Neutrophil (primary cell): Measurements from ENCODE around the gene NUP210.

Source experiments
- H3K27ac ChIP-seq: fragments of 200-600 bp; sonication (generic); 2 replicates; pipeline ENCODE4 v1.5.1; 2016; ENCODE audit warnings: mild to moderate bottlenecking, moderate library complexity
- H3K27me3 ChIP-seq: fragments of 200-600 bp; sonication (generic); 2 replicates; pipeline ENCODE4 v1.6.0; 2016; ENCODE audit warnings: mild to moderate bottlenecking
- H3K36me3 ChIP-seq: fragments of 200-600 bp; sonication (generic); 2 replicates; pipeline ENCODE4 v1.5.1; 2017
- H3K4me1 ChIP-seq, 2 experiments: fragments of 200-600 bp in 1 of 2; sonication (generic) in 1 of 2; 1 replicate in 1 of 2; 2 replicates in 1 of 2; pipeline versions ENCODE4 v1.5.1 to v1.6.1; 2013 to 2016; ENCODE audit warnings: low read depth in 1 of 2, low read length in 1 of 2, mild to moderate bottlenecking in 1 of 2, moderate library complexity in 1 of 2; ENCODE audit not compliant: control insufficient read depth in 1 of 2, insufficient read depth in 1 of 2
- H3K4me3 ChIP-seq, 2 experiments: fragments of 200-600 bp in 1 of 2; sonication (generic) in 1 of 2; 1 replicate in 1 of 2; 2 replicates in 1 of 2; pipeline ENCODE4 v1.5.1; 2013 to 2016; ENCODE audit warnings: low read depth in 1 of 2, low read length in 1 of 2, mild to moderate bottlenecking in 1 of 2, moderate library complexity in 1 of 2
- H3K9me3 ChIP-seq: fragments of 200-600 bp; sonication (generic); 2 replicates; pipeline ENCODE4 v1.5.1; 2016
- TF ChIP-seq, protein P1 (sequence below): fragments of 200-600 bp; sonication (generic); IDR thresholded peaks from 2 replicates; pipeline ENCODE4 v1.5.1; 2016; ENCODE audit warnings: antibody characterized with exemption

NUP210 gene

DNA sequence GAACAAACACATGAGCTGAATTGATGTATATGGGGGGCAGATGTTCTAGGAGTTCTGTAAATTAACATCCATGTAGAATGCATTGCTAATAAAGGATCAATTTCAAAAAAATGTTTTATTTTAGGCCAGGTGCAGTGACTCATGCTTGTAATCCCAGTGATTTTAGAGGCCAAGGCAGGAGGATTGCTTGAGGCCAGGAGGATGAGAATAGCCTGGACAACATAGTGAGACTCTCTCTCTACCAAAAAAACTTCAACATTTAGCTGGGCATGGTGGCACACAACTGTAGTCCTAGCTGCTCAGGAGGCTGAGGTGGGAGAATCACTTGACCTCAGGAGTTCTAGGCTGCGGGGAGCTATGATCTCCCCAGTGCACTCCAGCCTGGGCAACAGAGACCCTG is 6.5 kb upstream of the NUP210 start:
- Histone ChIP-seq H3K27ac (no peak overlapping the region), H3K9me3 (no peaks in the 10 kb centered on the region), H3K4me3 (no peak overlapping the region), H3K4me1 (peaks cover 6 to 7% of the 10 kb centered on the region in 2 experiments), H3K36me3 (no peaks in the 10 kb centered on the region), H3K27me3 (no peaks in the 10 kb centered on the region)
- TF ChIP-seq, protein P1, sequence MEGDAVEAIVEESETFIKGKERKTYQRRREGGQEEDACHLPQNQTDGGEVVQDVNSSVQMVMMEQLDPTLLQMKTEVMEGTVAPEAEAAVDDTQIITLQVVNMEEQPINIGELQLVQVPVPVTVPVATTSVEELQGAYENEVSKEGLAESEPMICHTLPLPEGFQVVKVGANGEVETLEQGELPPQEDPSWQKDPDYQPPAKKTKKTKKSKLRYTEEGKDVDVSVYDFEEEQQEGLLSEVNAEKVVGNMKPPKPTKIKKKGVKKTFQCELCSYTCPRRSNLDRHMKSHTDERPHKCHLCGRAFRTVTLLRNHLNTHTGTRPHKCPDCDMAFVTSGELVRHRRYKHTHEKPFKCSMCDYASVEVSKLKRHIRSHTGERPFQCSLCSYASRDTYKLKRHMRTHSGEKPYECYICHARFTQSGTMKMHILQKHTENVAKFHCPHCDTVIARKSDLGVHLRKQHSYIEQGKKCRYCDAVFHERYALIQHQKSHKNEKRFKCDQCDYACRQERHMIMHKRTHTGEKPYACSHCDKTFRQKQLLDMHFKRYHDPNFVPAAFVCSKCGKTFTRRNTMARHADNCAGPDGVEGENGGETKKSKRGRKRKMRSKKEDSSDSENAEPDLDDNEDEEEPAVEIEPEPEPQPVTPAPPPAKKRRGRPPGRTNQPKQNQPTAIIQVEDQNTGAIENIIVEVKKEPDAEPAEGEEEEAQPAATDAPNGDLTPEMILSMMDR = no peak

DNA sequence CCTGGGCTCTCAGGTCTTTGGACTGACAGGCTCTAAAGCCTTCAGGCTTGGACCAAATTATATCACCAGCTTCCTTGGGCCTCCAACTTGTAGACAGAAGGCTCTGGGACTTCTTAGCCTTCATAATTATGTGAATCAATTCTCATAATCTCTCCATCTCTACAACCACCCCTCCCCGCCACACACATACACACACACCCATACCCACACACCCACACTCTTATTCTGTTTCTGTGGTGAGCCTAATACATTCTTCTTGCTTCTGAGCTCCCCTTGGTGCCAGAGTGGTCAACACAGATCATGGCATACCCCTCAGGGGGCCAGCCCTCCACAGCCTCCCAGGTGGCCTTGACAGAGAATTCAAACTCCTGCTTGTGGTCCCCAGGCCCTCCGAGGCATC is 5.6 kb upstream of the NUP210 start:
- Histone ChIP-seq H3K36me3 (no peaks in the 10 kb centered on the region), H3K27me3 (no peaks in the 10 kb centered on the region), H3K4me3 (no peak overlapping the region), H3K9me3 (no peaks in the 10 kb centered on the region), H3K27ac (no peak overlapping the region), H3K4me1 (peaks cover 12 to 15% of the 10 kb centered on the region in 2 experiments)
- TF ChIP-seq, protein P1 = no peak

DNA sequence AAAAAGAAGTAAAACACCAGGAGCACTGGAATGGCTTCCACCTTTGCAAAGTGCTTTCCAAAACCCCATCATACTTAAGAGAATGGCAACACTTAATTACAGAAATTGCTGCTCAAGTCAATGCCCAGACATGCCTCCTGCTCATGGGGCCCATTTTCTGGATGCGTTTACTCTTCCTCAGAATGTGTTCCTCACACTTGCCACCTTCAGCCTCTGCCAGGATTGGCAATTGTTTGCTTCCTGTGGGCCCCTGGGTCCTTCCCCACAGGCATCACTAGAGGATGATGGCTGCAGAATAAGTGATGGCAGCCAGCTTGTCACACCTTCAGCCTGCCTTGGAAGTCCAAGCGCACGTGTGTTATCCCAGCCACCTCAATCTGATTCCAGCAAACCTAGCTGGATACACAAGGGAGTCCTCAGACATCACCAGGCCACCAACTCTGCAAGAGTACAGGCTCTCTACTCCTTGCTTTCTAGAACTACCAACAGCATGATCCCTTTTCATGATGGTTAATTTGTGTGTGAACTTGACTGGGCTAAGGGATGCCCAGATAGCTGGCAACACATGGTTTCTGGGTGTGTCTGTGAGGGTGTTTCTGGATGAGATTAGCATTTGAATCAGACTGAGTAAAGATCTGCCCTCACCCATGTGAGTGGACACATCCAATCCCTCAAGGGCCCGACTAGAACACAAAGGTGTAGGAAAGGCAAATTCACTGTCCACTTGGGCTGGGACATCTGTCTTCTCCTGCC is 4.9 kb upstream of the NUP210 start:
- Histone ChIP-seq H3K27me3 (no peaks in the 10 kb centered on the region), H3K9me3 (no peaks in the 10 kb centered on the region), H3K4me1 (peaks cover 16 to 20% of the 10 kb centered on the region in 2 experiments), H3K27ac (no peak overlapping the region), H3K4me3 (no peak overlapping the region), H3K36me3 (no peaks in the 10 kb centered on the region)
- TF ChIP-seq, protein P1 = no peak

DNA sequence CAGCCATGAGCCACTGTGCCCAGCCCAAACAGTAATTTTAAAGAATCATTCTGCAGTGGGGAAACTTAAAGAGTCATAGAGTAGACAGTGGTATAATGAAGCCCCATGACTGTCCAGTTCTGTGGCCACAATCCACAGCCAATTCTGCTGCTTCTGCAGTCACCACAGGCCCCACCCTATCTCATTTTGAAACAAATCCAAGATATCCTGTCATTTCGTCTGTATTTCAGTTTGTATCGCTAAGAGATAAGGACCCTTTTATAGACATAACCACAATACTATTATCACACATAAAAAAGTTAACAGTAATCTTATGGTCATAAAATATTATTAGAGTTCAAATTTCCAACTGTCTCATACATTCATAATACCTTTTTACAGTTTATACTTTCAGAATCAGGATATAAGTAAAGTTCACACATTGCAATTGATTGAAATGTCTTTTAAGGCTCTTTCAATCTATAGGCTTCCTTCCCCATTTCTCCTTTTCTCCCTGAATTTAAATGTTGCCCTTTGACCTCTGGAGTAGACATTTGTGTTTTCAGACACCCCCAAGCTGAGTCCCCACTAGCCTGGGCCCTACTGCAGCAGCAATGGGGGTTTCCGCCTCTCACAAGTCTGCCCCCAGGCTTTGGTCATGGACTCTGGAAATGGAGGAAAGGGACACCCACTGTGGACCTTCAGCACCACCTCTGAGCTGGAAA is 4.2 kb upstream of the NUP210 start:
- Histone ChIP-seq H3K4me1 (peaks cover 20 to 22% of the 10 kb centered on the region in 2 experiments), H3K27me3 (no peaks in the 10 kb centered on the region)
- TF ChIP-seq, protein P1 = no peak

DNA sequence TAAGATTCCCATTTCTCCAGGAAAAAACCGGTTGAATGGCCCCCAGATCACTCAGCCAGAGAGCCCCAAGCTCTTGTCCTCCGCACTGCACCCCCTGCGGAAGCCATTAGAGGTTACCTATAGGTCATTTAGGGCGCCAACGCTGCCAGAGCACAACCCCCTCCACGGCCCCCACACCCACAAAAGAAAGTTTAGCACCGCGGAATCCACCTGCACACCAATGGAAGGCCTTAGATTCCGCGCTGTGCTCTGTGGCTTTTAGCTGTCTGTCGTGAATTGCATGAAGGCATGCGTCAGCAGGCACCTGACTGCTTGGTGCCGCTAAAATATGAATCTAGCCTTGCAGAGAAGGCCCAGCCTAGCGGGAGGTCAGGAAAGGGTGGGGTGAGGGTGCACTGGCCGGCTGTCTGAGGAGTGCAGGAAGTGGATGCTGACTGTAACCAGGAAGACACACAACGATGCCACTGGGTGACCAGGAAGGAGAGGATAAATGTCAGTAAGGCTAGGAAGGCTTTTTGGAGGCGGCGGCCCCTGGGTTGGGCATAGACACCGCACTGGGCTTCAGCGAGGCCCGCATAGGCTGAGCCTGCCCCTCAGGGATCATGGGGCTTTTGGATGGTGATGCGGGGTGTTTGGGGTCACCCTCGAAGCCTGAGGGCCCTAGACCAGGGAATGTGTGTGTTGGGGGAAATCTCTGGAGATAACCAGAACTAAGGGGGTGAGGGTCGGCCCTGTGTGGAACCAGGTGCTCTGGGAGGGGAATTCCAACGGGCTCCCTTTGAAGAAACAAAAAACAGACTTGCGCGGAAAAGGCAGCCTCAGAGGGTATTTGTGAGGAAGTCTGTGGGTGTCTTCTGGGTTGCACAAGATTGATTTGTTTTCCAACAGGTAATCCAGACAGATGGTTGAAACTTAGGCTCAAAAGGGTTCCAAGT is 976 bp upstream of the NUP210 start:
- peaks cover 52 to 53% of the 10 kb centered on the region in 2 experiments for H3K4me1 ChIP-seq
- TF ChIP-seq, protein P1 = no peak
- H3K27ac ChIP-seq = peak overlapping the region; percentile 29

More for the DNA sequence above, 4.2 kb upstream of the NUP210 start:
- Histone ChIP-seq H3K27ac (no peak overlapping the region), H3K4me3 (no peak overlapping the region), H3K9me3 (no peaks in the 10 kb centered on the region), H3K36me3 (no peaks in the 10 kb centered on the region)

More for the DNA sequence above, 976 bp upstream of the NUP210 start:
- Histone ChIP-seq H3K36me3 (no peaks in the 10 kb centered on the region), H3K9me3 (no peaks in the 10 kb centered on the region), H3K4me3 (peak overlapping the region; percentile 60 to 72), H3K27me3 (no peaks in the 10 kb centered on the region)
